EL (cell line): Measurements from ENCODE around the gene ELN.
"Not testable (repeated sequence)": the region's sequence is repeated elsewhere in the genome, so short reads cannot be mapped to it uniquely, and the experiment has no call there.

Source experiments
- DNase-seq: peaks from one replicate; pipeline ENCODE4 v3.0.0-alpha.2; 2016

Gene ELN

GRCh38 chr7:74001150-74001494, 26.9 kb upstream of the ELN start:
- DNase-seq = no peak

GRCh38 chr7:74002474-74003017, 25.4 kb upstream of the ELN start:
- peak; percentile 86 for DNase-seq

DNA sequence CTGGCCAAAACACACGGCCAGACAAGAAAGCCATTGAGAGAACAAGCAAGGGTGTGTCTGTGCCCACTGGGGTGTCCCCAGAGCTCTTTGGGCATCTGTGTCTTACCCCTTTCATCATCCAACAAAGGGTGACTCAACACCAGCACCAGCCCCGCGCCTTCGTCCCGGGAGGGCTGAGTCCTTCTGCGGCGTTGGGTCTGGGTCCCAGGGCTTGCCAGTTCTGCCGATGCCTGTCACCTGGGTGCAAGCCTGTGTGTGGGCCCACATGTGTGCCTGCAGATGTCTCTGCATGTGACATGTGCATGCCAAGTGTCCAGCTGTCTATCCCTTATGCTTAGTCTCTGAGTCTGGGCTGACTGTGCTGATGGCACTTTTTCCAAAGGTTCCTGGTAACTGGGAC, 24.4 kb upstream of the ELN start:
- no peak for DNase-seq

- DNase-seq = no peak
Measured at GRCh38 chr7:74006032-74006431, 21.9 kb upstream of the ELN start.

DNA sequence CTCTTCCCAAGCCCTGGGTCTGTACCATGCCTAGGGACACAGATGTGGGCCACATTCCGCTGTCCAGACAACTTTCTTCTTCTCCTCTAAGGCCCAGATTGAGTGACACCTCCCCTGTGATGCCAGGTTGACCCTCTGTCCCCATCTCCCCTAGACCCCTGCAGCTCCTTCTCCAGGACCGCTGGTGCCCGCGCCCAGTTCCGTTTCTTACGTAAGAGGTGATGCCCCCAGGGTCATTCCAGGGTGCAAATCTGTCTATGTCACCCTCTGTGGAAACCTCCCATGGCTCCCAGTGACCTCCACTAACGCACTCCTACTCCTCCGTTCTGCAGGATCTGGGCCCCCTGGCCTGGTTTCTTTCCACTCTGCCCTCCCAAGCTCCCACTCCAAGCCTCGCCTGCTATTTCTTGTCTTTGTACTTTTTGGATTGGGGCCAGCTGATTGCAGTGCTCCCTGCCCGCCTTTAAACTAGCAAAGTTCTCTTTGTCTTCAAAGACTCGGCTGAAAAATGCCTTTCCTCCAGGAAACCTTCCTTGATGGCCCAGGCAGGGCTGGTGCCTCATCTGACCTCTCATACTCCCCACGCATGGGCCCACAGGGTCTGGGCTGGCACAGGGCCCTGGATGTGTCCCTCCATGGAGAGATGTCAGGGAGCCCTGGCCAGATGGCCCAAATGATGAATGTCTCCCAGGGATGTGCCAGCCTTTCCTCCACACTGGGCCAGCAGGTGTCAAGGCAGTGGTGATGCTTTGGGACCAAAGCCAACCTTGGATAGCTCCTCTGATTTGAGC, 21.3 kb upstream of the ELN start:
- DNase-seq = no peak

GRCh38 chr7:74007242-74007567, 20.8 kb upstream of the ELN start:
- no peak for DNase-seq

- no peak for DNase-seq
Measured at GRCh38 chr7:74008687-74009086, 19.3 kb upstream of the ELN start.

- DNase-seq = no peak
Measured at GRCh38 chr7:74009719-74010118, 18.3 kb upstream of the ELN start.

- no peak for DNase-seq
Measured at GRCh38 chr7:74010407-74010806, 17.6 kb upstream of the ELN start.

DNA sequence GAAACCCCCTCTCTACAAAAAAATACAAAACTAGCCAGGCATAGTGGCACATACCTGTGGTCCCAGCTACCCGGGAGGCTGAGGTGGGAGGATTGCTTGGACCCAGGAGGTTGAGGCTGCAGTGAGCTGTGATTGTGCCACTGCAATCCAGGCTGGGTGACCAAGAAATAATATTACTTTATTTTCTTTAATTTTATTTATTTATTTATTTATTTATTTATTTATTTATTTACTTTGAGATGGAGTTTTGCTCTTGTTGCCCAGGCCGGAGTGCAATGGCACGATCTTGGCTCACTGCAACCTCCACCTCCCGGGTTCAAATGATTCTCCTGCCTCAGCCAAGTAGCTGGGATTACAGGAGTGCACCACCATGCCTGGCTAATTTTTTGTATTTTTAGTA, 16.6 kb upstream of the ELN start:
- not testable (repeated sequence) for DNase-seq

DNA sequence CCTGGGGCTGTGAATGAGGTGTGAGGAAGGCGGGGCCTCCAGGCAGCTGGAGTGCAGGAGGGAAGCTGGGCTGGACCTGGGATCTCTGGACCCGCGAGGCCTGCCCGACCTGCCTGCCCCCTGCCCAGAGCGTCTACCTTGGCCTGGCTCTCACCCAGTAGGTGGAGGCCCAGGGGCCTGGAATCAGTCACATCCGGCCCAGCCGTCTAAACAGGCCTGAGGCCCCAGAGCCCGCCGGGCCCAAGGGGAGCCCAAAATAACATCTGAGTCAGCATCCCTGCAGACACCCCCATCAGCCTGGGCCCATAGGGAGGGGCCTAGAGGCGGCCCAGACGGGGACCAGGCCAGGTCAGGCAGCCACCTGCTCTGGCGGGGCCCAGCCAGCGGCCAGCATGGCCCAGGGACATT, 15.1 kb upstream of the ELN start:
- peak; percentile 53 for DNase-seq

DNA sequence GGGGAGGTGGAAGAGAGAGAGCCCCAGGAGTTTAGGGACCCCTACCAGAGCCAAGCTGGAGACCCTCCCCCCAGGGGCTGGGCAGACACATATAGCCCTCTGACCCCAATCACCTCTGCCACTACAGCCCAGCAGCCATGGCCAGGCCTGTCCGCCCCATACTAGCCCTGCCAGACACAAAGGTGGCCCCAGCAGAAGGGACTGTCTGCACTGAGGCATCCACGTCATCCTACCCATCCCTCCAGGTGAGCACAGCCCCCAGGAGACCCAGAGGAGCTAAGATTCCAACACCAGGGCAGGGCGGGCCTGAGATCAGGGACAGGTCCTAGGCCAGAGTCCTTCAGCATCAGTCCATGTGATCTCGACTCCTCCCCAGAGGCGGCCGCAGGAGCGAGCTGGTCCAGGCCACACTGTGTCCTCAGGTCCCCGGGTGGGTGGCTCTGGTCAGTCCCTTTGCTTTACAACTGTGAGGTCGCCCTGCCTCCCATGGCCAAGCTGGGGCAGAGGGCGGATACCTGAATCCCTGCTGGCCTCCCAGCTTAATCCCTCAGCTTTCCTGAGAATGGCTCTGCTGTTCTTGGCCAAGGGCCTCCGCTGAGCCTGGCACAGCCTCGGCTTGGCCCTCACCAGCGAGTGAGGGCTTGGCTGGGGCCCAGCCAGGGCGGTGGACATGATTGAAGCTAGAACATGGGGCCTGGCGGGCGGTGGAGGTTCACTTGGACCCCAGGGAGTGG, 14.3 kb upstream of the ELN start:
- DNase-seq = no peak

DNA sequence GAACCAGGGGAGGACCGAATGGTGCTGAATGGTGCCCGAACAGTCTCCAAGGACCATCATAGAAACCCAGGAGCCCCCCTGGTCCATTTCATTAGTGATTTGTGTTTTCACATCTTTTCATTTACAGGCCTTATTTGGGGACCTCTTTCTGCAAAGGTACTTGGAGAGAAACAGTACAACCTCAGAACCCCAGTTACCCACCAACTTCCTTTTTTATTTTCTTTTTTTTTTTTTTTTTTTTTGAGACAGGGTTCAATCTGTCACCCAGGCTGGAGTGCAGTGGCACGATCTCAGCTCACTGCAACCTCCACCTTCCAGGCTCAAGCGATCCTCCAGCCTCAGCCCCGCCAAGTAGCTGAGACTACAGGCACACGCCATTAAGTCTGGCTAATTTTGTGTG, 13.0 kb upstream of the ELN start:
- no peak for DNase-seq

DNA sequence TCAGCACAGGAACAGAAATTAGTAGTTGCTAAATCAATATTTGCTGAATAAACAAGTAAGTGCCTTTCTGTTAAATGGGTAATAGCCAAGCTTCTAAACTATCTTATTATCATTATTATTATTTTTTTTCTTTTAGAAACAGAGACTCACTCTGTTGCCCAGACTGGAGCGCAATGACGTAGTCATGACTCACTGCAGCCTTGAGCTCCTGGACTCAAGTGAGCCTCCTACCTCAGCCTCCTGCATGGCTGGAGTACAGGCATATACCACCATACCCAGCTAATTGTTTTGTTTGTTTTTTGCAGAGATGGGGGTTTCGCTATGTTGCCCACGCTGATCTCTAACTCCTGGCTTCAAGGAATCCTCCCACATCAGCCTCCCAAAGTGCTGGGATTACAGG, 12.3 kb upstream of the ELN start:
- DNase-seq = no peak

- DNase-seq = no peak
Measured at GRCh38 chr7:74017125-74017524, 10.8 kb upstream of the ELN start.

DNA sequence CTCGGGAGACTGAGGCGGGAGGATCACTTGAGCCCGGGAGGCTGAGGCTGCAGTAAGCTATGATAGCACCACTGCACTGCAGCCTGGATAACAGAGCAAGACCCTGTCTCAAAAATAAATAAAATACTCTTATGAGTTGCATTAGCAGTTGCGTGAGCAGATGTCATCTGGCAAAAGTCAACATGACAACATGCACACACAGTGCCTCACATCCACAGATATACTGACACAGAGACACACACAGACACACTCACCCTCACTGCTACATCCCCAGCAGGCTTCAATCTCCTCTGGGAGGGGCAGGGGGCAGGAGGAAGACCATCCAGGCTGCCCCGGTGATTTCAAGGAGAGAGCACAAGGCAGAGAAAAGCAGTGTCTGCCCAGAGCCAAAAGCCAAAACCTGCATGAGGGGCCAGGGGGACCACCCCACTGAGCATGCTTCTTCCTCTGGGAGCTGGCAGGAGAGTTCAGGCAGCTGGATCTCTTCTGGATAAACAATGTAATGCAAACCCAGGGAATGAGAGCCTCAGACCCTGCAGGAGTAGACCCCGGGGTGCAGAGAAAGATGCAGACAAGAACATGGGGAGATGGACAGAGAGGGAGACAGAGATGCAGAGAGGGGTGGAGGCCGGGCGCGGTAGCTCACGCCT, 9.6 kb upstream of the ELN start:
- DNase-seq = no peak

GRCh38 chr7:74019149-74019548, 8.8 kb upstream of the ELN start:
- DNase-seq = no peak

DNA sequence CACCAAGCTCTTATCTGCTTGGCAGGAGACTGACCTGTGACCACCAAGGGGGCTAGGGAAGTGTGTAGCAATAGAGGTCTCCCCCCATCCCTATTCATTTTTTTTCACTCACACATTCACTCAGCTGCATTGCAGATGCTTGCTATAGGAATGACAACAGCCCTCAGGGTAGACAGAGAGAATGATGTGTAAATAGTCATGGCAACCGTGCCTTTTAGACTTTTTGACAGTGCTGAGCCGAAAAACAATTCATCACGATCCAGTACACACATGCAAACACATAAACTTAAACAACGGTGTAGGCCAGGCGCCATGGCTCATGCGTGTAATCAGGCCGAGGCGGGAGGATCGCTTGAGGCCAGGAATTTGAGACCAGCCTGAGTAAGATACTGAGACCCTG, 7.6 kb upstream of the ELN start:
- no peak for DNase-seq

DNA sequence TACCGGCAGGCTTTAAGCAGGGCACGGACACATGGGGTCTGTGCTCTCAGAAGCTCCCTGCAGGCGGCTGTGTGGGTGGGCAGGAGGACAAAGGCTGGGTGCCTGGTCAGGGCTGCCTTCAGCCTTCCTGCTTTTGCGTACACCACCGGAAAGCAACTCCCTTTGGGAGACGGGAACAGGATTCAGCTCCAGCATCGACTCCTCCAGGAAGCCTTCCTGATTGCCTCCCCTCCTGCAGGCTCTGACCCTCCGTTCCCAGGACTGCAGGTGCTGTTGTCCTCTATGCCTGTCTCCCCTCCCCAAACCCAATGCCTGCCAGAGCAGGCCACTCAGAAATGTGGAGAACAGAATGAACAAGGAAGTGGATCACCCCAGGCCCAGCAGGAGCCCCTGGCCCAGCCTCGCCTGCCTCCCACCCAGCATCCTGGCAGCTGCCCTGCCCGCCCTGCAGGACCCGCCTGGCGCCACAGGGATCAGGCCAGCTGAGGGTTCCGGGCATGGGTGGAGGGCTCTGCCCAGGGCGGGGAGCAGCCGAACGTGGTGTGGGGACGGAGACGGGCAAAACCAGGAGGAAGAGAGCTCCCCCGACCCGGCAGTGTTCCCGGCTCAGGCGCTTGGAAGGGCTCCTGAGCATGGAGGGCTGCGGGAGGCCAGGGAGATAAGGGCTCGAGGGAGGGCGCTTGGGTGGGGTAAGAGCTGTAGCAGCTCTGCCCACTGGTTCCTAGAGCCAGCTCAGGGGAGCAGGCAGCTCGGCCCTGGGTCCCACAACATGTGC, 6.2 kb upstream of the ELN start:
- no peak for DNase-seq

DNA sequence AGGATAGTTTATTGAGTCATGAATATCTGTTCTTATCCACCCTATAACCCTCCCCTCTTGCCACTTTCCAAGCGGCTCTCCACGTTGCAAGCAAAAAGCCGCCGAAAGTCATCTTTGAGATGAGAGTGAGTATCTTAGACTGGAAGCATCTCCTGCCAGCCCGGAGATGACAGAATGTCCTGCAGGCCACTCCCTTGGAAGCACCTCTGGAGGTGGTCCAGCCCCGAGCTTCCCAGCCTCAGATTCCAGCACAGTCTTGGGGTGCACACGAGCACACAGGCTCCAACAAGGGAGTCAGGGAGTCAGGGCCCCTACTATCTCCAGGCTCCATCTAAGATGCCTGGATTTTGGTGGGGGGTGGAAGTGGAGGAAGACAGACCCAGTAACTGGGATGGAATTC, 5.5 kb upstream of the ELN start:
- no peak for DNase-seq

DNA sequence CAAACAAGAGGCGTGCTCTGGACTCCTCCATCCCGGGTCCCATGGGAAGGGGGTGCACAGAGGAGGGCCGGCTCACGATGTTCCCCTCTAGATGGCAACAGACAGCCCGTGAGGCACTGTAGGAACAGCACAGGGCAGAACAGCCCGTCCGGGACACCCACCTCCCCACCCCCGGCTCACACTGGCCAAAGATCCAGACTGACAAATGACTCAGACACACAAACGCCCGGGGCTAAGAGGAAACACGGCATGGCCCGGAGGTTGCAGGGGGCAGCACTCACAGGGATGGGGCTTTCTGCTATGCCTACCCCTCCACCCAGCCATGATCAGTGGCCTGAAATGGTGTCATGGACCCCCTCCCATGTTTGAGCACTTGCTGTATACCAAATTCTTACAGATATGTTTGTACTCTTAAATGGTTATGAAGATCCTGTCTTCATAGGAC, 4.9 kb upstream of the ELN start:
- peak; percentile 86 for DNase-seq

GRCh38 chr7:74023786-74024185, 4.2 kb upstream of the ELN start:
- DNase-seq = no peak

- DNase-seq = no peak
Measured at GRCh38 chr7:74025146-74025545, 2.8 kb upstream of the ELN start.
